Measurements from ENCODE around the gene LRMDA. TPM values are rescaled to one million over a fixed set of nuclear protein-coding genes. Genes with fewer than 3 reads are reported as not detected.
"Not testable (repeated sequence)": the region's sequence is repeated elsewhere in the genome, so short reads cannot be mapped to it uniquely, and the experiment has no call there.

The LRMDA gene
- total RNA-seq, 1 experiment from 2014 or later = 1.2 TPM

GRCh38 chr10:76055466-76055865, 624.0 kb downstream of the LRMDA start:
- intact Hi-C loops (cut with micrococcal nuclease) = no loop called here
- no peaks in the 10 kb centered on the region for H3K36me3 ChIP-seq (ENCODE audit: low read depth, low read length)
- no peak for DNase-seq
- H3F3A ChIP-seq (ENCODE audit: low read length, unreplicated experiment) = no peaks in the 10 kb centered on the region
- H3K79me2 ChIP-seq (ENCODE audit: low read length) = no peaks in the 10 kb centered on the region
- peaks cover 22% of the 10 kb centered on the region; the same call in 1 of the 2 replicates for H3K9me3 ChIP-seq (ENCODE audit: low read length)
- ATAC-seq = no peak
- ChIA-PET CTCF (no interaction called here), POLR2A (ENCODE audit: unreplicated experiment) (interaction anchor here (0.7 kb wide), 1 partner anchor 655 kb away, joined by 4 read pairs; no protein-coding TSS in a partner anchor)
- no peak overlapping the region for H2AFZ ChIP-seq (ENCODE audit: low read length)
- no peak overlapping the region for H3K27ac ChIP-seq (ENCODE audit: low read length)
- BruUV-seq (replicated peaks) = no TSS peak
- no peak overlapping the region for H3K9ac ChIP-seq (ENCODE audit: low read length)
- peaks cover 43% of the 10 kb centered on the region for H3K27me3 ChIP-seq (ENCODE audit: low read length)
- no peak overlapping the region for H3K4me2 ChIP-seq (ENCODE audit: low read length)
- no peaks in the 10 kb centered on the region for H4K20me1 ChIP-seq (ENCODE audit: low read length)
- no peaks in the 10 kb centered on the region for H3K4me1 ChIP-seq (ENCODE audit: insufficient read depth, low read length)
- TF ChIP-seq EZH2phosphoT487 (IDR thresholded peaks at IDR 0.05; ENCODE audit: borderline replicate concordance, low read length) = no peak
- TF ChIP-seq EZH2 (IDR thresholded peaks at IDR 0.05; ENCODE audit: low read length, unreplicated experiment) = no peak
- TF ChIP-seq CTCF (conservative IDR thresholded peaks at IDR 0.05; ENCODE audit: low read depth, low read length) = no peak
- no peaks in the 10 kb centered on the region for H3K9me2 ChIP-seq (replicated peaks; ENCODE audit: low read length)
- no peak overlapping the region for H3K4me3 ChIP-seq (ENCODE audit: low read length)

DNA sequence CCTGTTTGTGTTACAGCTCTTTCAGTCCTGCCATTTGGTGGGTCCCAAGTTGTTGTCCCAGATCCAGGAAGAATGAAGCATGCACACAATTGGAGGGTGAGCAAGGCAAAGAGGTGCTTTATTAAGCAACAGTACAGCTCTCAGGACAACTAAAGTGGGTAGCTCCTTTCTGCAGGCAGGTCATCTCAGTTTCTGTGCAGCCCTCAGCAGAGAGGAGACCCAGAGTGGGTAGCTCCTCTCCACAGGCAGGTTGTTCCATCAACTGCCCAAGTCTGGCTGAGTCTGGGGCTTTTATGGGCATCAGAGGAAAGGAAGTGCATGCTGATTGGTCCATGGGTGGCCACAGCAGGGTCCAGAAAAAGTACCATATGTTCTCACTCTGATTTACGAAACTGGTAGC, 624.5 kb downstream of the LRMDA start:
- ATAC-seq (no peak), DNase-seq (no peak)
- CTCF ChIA-PET = no interaction called here
- intact Hi-C loops (cut with micrococcal nuclease) = no loop called here
- H3K79me2 ChIP-seq (ENCODE audit: low read length) = no peaks in the 10 kb centered on the region
- H3K27ac ChIP-seq (ENCODE audit: low read length) = no peak overlapping the region
- H3K36me3 ChIP-seq (ENCODE audit: low read depth, low read length) = no peaks in the 10 kb centered on the region
- H3K27me3 ChIP-seq (ENCODE audit: low read length) = peaks cover 42% of the 10 kb centered on the region
- no peaks in the 10 kb centered on the region for H3K4me1 ChIP-seq (ENCODE audit: insufficient read depth, low read length)
- no peaks in the 10 kb centered on the region for H3K9me2 ChIP-seq (replicated peaks; ENCODE audit: low read length)
- no peak overlapping the region for H2AFZ ChIP-seq (ENCODE audit: low read length)
- H3K4me3 ChIP-seq (ENCODE audit: low read length) = no peak overlapping the region
- no peaks in the 10 kb centered on the region for H3F3A ChIP-seq (ENCODE audit: low read length, unreplicated experiment)
- no peak overlapping the region for H3K4me2 ChIP-seq (ENCODE audit: low read length)
- TF ChIP-seq EZH2 (IDR thresholded peaks at IDR 0.05; ENCODE audit: low read length, unreplicated experiment) = no peak
- TF ChIP-seq CTCF (conservative IDR thresholded peaks at IDR 0.05; ENCODE audit: low read depth, low read length) = no peak
- TF ChIP-seq EZH2phosphoT487 (IDR thresholded peaks at IDR 0.05; ENCODE audit: borderline replicate concordance, low read length) = no peak
- POLR2A ChIA-PET (ENCODE audit: unreplicated experiment) = interaction anchor here (0.7 kb wide), 1 partner anchor 655 kb away, joined by 4 read pairs; no protein-coding TSS in a partner anchor
- no peak overlapping the region for H3K9ac ChIP-seq (ENCODE audit: low read length)
- peaks cover 22% of the 10 kb centered on the region; the same call in 1 of the 2 replicates for H3K9me3 ChIP-seq (ENCODE audit: low read length)
- no TSS peak for BruUV-seq (replicated peaks)
- no peaks in the 10 kb centered on the region for H4K20me1 ChIP-seq (ENCODE audit: low read length)

GRCh38 chr10:76060993-76061392, 629.6 kb downstream of the LRMDA start:
- H2AFZ ChIP-seq (ENCODE audit: low read length); H3K36me3 ChIP-seq (ENCODE audit: low read depth, low read length); ATAC-seq; H3K4me2 ChIP-seq (ENCODE audit: low read length); H4K20me1 ChIP-seq (ENCODE audit: low read length); DNase-seq; BruUV-seq (replicated peaks); H3K4me1 ChIP-seq (ENCODE audit: insufficient read depth, low read length); intact Hi-C loops (cut with micrococcal nuclease); POLR2A ChIA-PET (ENCODE audit: unreplicated experiment); H3K4me3 ChIP-seq (ENCODE audit: low read length); CTCF ChIA-PET; H3F3A ChIP-seq (ENCODE audit: low read length, unreplicated experiment); H3K9ac ChIP-seq (ENCODE audit: low read length); H3K79me2 ChIP-seq (ENCODE audit: low read length); H3K9me2 ChIP-seq (replicated peaks; ENCODE audit: low read length); H3K27ac ChIP-seq (ENCODE audit: low read length): not testable (repeated sequence)
- peaks cover 40% of the 10 kb centered on the region for H3K27me3 ChIP-seq (ENCODE audit: low read length)
- H3K9me3 ChIP-seq (ENCODE audit: low read length) = peaks cover 14% of the 10 kb centered on the region; the same call in 1 of the 2 replicates
